WTC11 (cell line): ENCODE results near the gene SIPA1L3.

Source experiments
- E2F5 ChIP-seq: sonication (generic); formaldehyde crosslinking; IDR thresholded peaks from 2 replicates; pipeline ENCODE4 v1.8.1; 2022; ENCODE audit warnings: mild to moderate bottlenecking, moderate library complexity, missing genetic modification reagents
- ELF4 ChIP-seq: sonication (generic); formaldehyde crosslinking; IDR thresholded peaks from 2 replicates; pipeline ENCODE4 v1.8.1; 2022; ENCODE audit warnings: low read depth, mild to moderate bottlenecking, moderate library complexity, missing genetic modification reagents
- MLX ChIP-seq: sonication (generic); formaldehyde crosslinking; IDR thresholded peaks from 2 replicates; pipeline ENCODE4 v1.8.1; 2023; ENCODE audit warnings: mild to moderate bottlenecking, missing genetic modification reagents, moderate library complexity
- NR2C2 ChIP-seq: sonication (generic); formaldehyde crosslinking; IDR thresholded peaks from 2 replicates; pipeline ENCODE4 v1.8.0; 2022; ENCODE audit warnings: mild to moderate bottlenecking, missing genetic modification reagents
- NR3C1 ChIP-seq: sonication (generic); formaldehyde crosslinking; conservative IDR thresholded peaks from 2 replicates; pipeline ENCODE4 v1.8.1; 2023; ENCODE audit warnings: low read depth, mild to moderate bottlenecking, missing genetic modification reagents
- SMAD3 ChIP-seq: sonication (generic); formaldehyde crosslinking; IDR thresholded peaks from 2 replicates; pipeline ENCODE4 v1.8.0; 2022; ENCODE audit warnings: missing genetic modification reagents, mild to moderate bottlenecking, borderline replicate concordance
- USF1 ChIP-seq: sonication (generic); formaldehyde crosslinking; IDR thresholded peaks from 2 replicates; pipeline ENCODE4 v1.8.0; 2022; ENCODE audit warnings: mild to moderate bottlenecking, missing genetic modification reagents
- ZNF138 ChIP-seq: sonication (generic); formaldehyde crosslinking; conservative IDR thresholded peaks from 2 replicates; pipeline ENCODE4 v1.8.1; 2022; ENCODE audit warnings: mild to moderate bottlenecking, moderate library complexity, missing genetic modification reagents
- ZNF232 ChIP-seq: sonication (generic); formaldehyde crosslinking; IDR thresholded peaks from 2 replicates; pipeline ENCODE4 v1.8.0; 2022; ENCODE audit warnings: mild to moderate bottlenecking, missing genetic modification reagents
- TF ChIP-seq, protein P1 (sequence below): fragments of 200-600 bp; IDR thresholded peaks from 2 replicates; pipeline ENCODE4 v1.8.0; 2022; ENCODE audit warnings: antibody characterized with exemption
- TF ChIP-seq, protein P2 (sequence below): sonication (generic); formaldehyde crosslinking; IDR thresholded peaks from 2 replicates; pipeline ENCODE4 v1.8.1; 2022; ENCODE audit warnings: low read depth, missing genetic modification reagents, borderline replicate concordance
- TF ChIP-seq, protein P3 (sequence below): sonication (generic); formaldehyde crosslinking; IDR thresholded peaks from 2 replicates; pipeline ENCODE4 v1.8.0; 2022; ENCODE audit warnings: mild to moderate bottlenecking, missing genetic modification reagents

DNA sequence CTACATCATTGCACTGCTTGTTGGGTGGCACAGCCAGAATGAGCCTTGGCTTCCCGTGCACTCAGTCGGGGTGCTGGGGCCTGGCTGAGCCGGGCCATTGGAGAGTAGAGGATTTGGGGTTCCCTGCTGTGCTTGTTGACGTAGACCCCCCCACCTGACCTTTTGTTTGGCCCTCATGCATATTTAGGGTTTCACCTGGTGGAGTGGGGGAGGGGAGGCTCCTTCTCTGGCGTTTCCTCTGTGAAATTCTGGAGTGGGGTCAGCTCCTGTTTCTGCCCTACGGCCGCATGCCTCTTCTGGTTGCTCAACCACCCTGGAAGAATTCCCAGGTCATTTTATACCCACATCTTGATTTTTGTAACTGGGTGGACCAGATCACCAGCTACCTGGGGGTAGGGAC, 82.8 kb downstream of the SIPA1L3 start:
- TF ChIP-seq NR3C1 (no peak), NR2C2 (CRISPR knock-in tag) (no peak), MLX (CRISPR knock-in tag) (no peak), ZNF232 (CRISPR knock-in tag) (no peak), USF1 (CRISPR knock-in tag) (peak; percentile 43; the same call in 1 of the 2 replicates), E2F5 (CRISPR knock-in tag) (0 out of 2 replicates have a peak, but pooled peaks have one; percentile 29), ZNF138 (CRISPR knock-in tag) (no peak), ELF4 (CRISPR knock-in tag) (no peak), SMAD3 (no peak)
- TF ChIP-seq, protein P1, sequence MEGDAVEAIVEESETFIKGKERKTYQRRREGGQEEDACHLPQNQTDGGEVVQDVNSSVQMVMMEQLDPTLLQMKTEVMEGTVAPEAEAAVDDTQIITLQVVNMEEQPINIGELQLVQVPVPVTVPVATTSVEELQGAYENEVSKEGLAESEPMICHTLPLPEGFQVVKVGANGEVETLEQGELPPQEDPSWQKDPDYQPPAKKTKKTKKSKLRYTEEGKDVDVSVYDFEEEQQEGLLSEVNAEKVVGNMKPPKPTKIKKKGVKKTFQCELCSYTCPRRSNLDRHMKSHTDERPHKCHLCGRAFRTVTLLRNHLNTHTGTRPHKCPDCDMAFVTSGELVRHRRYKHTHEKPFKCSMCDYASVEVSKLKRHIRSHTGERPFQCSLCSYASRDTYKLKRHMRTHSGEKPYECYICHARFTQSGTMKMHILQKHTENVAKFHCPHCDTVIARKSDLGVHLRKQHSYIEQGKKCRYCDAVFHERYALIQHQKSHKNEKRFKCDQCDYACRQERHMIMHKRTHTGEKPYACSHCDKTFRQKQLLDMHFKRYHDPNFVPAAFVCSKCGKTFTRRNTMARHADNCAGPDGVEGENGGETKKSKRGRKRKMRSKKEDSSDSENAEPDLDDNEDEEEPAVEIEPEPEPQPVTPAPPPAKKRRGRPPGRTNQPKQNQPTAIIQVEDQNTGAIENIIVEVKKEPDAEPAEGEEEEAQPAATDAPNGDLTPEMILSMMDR, result no peak
- TF ChIP-seq, protein P2, sequence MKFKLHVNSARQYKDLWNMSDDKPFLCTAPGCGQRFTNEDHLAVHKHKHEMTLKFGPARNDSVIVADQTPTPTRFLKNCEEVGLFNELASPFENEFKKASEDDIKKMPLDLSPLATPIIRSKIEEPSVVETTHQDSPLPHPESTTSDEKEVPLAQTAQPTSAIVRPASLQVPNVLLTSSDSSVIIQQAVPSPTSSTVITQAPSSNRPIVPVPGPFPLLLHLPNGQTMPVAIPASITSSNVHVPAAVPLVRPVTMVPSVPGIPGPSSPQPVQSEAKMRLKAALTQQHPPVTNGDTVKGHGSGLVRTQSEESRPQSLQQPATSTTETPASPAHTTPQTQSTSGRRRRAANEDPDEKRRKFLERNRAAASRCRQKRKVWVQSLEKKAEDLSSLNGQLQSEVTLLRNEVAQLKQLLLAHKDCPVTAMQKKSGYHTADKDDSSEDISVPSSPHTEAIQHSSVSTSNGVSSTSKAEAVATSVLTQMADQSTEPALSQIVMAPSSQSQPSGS, result no peak
- TF ChIP-seq, protein P3, sequence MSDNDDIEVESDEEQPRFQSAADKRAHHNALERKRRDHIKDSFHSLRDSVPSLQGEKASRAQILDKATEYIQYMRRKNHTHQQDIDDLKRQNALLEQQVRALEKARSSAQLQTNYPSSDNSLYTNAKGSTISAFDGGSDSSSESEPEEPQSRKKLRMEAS, result no peak
